ENCODE data around the gene CDC42SE2. TPM values are rescaled to one million over a fixed set of nuclear protein-coding genes. Genes with fewer than 3 reads are reported as not detected.

Gene CDC42SE2
- total RNA-seq, 1 donor = 45.6 TPM

- no peak for DNase-seq (ENCODE audit: low read depth)
- H3K4me3 ChIP-seq (ENCODE audit: low read depth, low read length) = no peak overlapping the region
- TF ChIP-seq, protein P1, sequence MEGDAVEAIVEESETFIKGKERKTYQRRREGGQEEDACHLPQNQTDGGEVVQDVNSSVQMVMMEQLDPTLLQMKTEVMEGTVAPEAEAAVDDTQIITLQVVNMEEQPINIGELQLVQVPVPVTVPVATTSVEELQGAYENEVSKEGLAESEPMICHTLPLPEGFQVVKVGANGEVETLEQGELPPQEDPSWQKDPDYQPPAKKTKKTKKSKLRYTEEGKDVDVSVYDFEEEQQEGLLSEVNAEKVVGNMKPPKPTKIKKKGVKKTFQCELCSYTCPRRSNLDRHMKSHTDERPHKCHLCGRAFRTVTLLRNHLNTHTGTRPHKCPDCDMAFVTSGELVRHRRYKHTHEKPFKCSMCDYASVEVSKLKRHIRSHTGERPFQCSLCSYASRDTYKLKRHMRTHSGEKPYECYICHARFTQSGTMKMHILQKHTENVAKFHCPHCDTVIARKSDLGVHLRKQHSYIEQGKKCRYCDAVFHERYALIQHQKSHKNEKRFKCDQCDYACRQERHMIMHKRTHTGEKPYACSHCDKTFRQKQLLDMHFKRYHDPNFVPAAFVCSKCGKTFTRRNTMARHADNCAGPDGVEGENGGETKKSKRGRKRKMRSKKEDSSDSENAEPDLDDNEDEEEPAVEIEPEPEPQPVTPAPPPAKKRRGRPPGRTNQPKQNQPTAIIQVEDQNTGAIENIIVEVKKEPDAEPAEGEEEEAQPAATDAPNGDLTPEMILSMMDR (IDR thresholded peaks at IDR 0.05; ENCODE audit: insufficient read depth, low read length) = no peak
These were observed 52.2 kb downstream of the CDC42SE2 start for GRCh38 chr5:131316026-131316425.

- DNase-seq (ENCODE audit: low read depth) = no peak
- no peak overlapping the region for H3K4me3 ChIP-seq (ENCODE audit: low read depth, low read length)
- TF ChIP-seq, protein P1 (IDR thresholded peaks at IDR 0.05; ENCODE audit: insufficient read depth, low read length) = no peak
These were observed 53.0 kb downstream of the CDC42SE2 start for GRCh38 chr5:131316822-131317221.

DNA sequence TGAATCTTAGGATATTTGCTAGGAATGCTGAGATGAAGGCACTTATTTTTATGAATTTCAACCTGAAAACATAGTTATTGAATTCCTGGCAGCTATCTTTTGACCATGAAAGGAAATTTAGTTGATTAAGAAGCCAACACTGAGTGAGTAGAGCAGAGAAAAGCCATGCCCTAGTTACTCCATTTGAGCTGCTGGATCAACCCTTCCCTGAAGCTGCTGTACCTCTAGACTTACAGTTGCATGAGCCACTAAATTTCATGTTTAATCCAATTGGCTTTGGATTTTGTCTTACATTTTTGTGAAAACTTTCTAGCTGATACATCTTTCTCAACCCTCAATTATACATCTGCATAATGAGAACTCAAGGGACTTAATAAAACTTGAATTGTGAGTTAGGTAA, 54.6 kb downstream of the CDC42SE2 start:
- DNase-seq (ENCODE audit: low read depth) = no peak
- H3K4me3 ChIP-seq (ENCODE audit: low read depth, low read length) = no peak overlapping the region
- TF ChIP-seq, protein P1 (IDR thresholded peaks at IDR 0.05; ENCODE audit: insufficient read depth, low read length) = no peak

GRCh38 chr5:131321066-131321465, 57.2 kb downstream of the CDC42SE2 start:
- no peak overlapping the region for H3K4me3 ChIP-seq (ENCODE audit: low read depth, low read length)
- no peak for DNase-seq (ENCODE audit: low read depth)
- TF ChIP-seq, protein P1 (IDR thresholded peaks at IDR 0.05; ENCODE audit: insufficient read depth, low read length) = no peak

GRCh38 chr5:131322926-131323325, 59.1 kb downstream of the CDC42SE2 start:
- no peak for DNase-seq (ENCODE audit: low read depth)
- H3K4me3 ChIP-seq (ENCODE audit: low read depth, low read length) = no peak overlapping the region
- TF ChIP-seq, protein P1 (IDR thresholded peaks at IDR 0.05; ENCODE audit: insufficient read depth, low read length) = no peak

- DNase-seq (ENCODE audit: low read depth) = no peak
- H3K4me3 ChIP-seq (ENCODE audit: low read depth, low read length) = no peak overlapping the region
- TF ChIP-seq, protein P1 (IDR thresholded peaks at IDR 0.05; ENCODE audit: insufficient read depth, low read length) = no peak
These were observed 59.5 kb downstream of the CDC42SE2 start for GRCh38 chr5:131323378-131323777.

GRCh38 chr5:131324303-131324702, 60.5 kb downstream of the CDC42SE2 start:
- DNase-seq (ENCODE audit: low read depth) = peak; percentile 55
- H3K4me3 ChIP-seq (ENCODE audit: low read depth, low read length) = no peak overlapping the region
- TF ChIP-seq, protein P1 (IDR thresholded peaks at IDR 0.05; ENCODE audit: insufficient read depth, low read length) = no peak
